22Rv1 (cell line): ENCODE results near the gene CXCL1.

Source experiments
- CTCF ChIP-seq: fragments of 450-650 bp; IDR thresholded peaks from 2 replicates; pipeline ENCODE4 v1.5.1; 2017; ENCODE audit warnings: mild to moderate bottlenecking
- ZFX ChIP-seq: fragments of 450-650 bp; IDR thresholded peaks from 2 replicates; pipeline ENCODE4 v1.6.1; 2017; ENCODE audit warnings: antibody characterized with exemption, borderline replicate concordance

- TF ChIP-seq CTCF, result no peak
- TF ChIP-seq ZFX, result no peak
These were observed 1.4 kb upstream of the CXCL1 start for GRCh38 chr4:73867783-73868182.
